Measurements from ENCODE around the gene GIMAP8. TPM values are rescaled to one million over a fixed set of nuclear protein-coding genes. Genes with fewer than 3 reads are reported as not detected.

The GIMAP8 gene
- total RNA-seq, 6 experiments from 2014 or later: not detected

DNA sequence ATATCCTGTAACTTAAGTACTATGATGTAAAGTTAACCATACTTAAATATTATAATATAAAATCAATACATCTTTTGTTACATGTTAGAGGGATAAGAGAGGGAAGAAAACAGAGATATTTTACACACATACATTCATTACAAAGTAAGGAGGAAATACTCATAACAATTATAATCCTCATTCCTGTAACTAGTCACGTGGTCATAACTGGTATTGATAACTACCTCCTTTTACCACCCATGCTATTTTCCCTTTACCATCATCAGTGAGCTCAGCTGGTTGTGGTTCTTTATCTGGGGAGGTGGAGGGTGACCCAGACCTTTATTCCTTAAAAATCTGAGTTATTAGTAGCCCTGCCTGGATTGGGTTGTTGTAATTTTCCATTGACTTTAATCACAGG is 8.3 kb downstream of the GIMAP8 start:
- Mint-ChIP-seq H3K27ac (no peak overlapping the region), H3K4me1 (ENCODE audit: low read depth) (no peaks in the 10 kb centered on the region), H3K27me3 (ENCODE audit: insufficient read depth) (peaks cover 1% of the 10 kb centered on the region; the same call in 1 of the 2 replicates), H3K9me3 (peaks cover 3% of the 10 kb centered on the region; the same call in 1 of the 2 replicates), H3K36me3 (ENCODE audit: low read depth) (no peaks in the 10 kb centered on the region), H3K4me3 (no peak overlapping the region)
- no peak for DNase-seq
- TF ChIP-seq, protein P1, sequence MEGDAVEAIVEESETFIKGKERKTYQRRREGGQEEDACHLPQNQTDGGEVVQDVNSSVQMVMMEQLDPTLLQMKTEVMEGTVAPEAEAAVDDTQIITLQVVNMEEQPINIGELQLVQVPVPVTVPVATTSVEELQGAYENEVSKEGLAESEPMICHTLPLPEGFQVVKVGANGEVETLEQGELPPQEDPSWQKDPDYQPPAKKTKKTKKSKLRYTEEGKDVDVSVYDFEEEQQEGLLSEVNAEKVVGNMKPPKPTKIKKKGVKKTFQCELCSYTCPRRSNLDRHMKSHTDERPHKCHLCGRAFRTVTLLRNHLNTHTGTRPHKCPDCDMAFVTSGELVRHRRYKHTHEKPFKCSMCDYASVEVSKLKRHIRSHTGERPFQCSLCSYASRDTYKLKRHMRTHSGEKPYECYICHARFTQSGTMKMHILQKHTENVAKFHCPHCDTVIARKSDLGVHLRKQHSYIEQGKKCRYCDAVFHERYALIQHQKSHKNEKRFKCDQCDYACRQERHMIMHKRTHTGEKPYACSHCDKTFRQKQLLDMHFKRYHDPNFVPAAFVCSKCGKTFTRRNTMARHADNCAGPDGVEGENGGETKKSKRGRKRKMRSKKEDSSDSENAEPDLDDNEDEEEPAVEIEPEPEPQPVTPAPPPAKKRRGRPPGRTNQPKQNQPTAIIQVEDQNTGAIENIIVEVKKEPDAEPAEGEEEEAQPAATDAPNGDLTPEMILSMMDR (IDR thresholded peaks at IDR 0.05): no peak

DNA sequence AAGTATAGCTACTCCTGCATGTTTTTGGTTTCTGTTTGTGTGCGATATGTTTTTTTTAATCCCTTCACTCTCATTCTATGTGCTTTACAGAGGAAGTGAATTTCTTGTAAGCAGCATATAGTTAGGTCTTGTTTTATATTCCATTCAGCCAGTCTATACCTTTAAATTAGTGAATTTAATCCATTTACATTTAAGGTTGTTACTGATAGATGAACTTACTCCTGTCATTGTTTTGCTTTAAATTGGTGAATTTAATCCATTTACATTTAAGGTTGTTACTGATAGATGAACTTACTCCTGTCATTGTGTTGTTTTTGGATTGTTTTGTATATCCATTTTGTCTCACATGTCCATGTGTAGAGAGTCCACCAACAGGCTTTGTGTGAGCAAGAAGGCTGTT is 11.1 kb downstream of the GIMAP8 start:
- Mint-ChIP-seq H3K9me3 (peaks cover 3% of the 10 kb centered on the region; the same call in 1 of the 2 replicates), H3K4me1 (ENCODE audit: low read depth) (no peaks in the 10 kb centered on the region), H3K27me3 (ENCODE audit: insufficient read depth) (no peaks in the 10 kb centered on the region; the same call in none of the 2 replicates), H3K4me3 (no peak overlapping the region), H3K36me3 (ENCODE audit: low read depth) (no peaks in the 10 kb centered on the region), H3K27ac (no peak overlapping the region)
- no peak for DNase-seq
- TF ChIP-seq, protein P1 (IDR thresholded peaks at IDR 0.05): no peak

DNA sequence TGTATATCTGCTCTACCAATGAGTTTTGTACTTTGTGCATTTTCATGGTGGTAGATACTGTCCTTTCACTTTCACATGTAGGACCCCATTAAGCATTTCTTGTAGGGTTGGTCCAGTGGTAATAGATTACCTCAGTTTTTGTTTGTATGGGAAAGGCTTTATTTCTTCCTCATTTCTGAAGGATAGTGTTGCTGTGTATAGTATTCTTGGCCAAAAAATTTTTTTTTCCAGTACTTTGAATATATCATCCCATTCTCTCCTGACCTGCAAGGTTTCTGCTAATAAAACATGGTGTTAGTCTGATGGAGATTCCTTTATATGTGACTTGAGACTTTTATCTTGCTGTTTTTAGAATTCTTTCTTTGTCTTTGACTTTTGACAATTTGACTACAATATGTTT is 12.0 kb downstream of the GIMAP8 start:
- Mint-ChIP-seq H3K4me1 (ENCODE audit: low read depth) (no peaks in the 10 kb centered on the region), H3K27me3 (ENCODE audit: insufficient read depth) (no peaks in the 10 kb centered on the region; the same call in none of the 2 replicates), H3K9me3 (peaks cover 3% of the 10 kb centered on the region; the same call in 1 of the 2 replicates), H3K27ac (no peak overlapping the region), H3K4me3 (no peak overlapping the region), H3K36me3 (ENCODE audit: low read depth) (no peaks in the 10 kb centered on the region)
- TF ChIP-seq, protein P1 (IDR thresholded peaks at IDR 0.05): no peak
- no peak for DNase-seq

DNA sequence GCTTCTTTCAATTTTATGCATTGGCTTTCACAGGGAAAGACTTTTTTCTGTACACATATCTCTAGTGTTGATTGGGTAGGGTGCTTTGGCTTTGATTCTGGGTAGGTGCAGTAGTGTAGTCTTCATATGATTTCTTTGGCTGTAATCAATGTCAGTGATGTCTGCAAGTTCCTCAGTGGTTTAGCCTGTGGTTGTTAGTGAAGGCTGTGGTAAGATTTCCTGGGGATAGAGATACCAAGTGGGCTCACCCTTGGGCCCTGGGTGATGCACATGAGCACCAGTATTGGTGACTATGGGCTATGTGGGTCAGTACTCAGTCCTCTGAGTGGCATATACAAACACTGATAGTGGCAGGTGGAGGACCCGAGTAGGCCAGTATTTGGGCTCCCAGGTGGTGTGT is 13.0 kb downstream of the GIMAP8 start:
- DNase-seq: no peak
- H3K27me3 Mint-ChIP-seq (ENCODE audit: insufficient read depth): peaks cover 2% of the 10 kb centered on the region
- H3K27ac Mint-ChIP-seq: no peak overlapping the region
- H3K36me3 Mint-ChIP-seq (ENCODE audit: low read depth): no peaks in the 10 kb centered on the region
- H3K4me1 Mint-ChIP-seq (ENCODE audit: low read depth): no peaks in the 10 kb centered on the region
- TF ChIP-seq, protein P1 (IDR thresholded peaks at IDR 0.05): no peak
- H3K4me3 Mint-ChIP-seq: no peak overlapping the region
- peaks cover 3% of the 10 kb centered on the region; the same call in 1 of the 2 replicates for H3K9me3 Mint-ChIP-seq

DNA sequence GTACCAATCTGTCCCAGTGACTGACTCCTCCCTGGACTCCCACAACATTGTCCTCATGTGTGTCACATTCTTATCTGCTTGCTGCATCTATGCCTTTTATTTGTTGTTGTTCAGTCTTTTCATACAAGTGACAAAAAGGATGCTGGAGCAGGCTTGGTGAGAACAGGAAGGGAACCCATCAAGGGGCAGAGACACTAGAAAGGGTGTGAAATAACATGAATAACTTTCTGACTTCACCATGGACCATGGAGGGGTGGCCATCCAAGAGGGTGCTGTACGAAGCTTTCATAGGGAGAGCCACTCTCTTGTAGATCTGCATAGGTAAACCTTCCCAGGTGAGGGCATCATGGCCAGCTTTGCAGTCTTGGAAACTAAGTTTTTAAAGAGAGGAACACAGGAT is 14.5 kb downstream of the GIMAP8 start:
- Mint-ChIP-seq H3K4me3 (no peak overlapping the region), H3K27ac (no peak overlapping the region), H3K36me3 (ENCODE audit: low read depth) (no peaks in the 10 kb centered on the region), H3K4me1 (ENCODE audit: low read depth) (no peaks in the 10 kb centered on the region), H3K9me3 (peaks cover 8% of the 10 kb centered on the region), H3K27me3 (ENCODE audit: insufficient read depth) (peaks cover 2% of the 10 kb centered on the region)
- TF ChIP-seq, protein P1 (IDR thresholded peaks at IDR 0.05): no peak
- no peak for DNase-seq

DNA sequence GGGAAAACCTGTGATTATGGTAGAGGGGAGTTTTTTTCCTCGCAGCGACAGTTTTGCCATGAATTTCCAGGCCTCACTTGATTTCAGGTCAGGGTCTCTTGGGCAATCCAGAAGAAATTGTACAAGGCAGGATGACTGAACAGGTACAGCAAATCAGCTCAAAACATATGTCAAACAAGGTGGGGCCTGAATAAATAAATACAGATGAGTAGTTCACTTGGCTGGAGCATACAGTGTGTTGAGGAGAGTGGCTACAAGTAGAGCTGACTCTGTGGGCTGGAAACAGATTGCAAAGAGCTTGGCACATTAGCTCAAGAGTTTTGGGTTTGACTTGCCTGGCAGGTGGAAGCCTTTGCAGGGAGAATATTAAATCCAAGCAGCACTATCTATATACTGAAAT is 15.0 kb downstream of the GIMAP8 start:
- Mint-ChIP-seq H3K36me3 (ENCODE audit: low read depth) (no peaks in the 10 kb centered on the region), H3K27ac (no peak overlapping the region)
- no peak for DNase-seq

More for the DNA sequence above, 15.0 kb downstream of the GIMAP8 start:
- H3K4me3 Mint-ChIP-seq: no peak overlapping the region
- TF ChIP-seq, protein P1 (IDR thresholded peaks at IDR 0.05): no peak
- peaks cover 8% of the 10 kb centered on the region for H3K9me3 Mint-ChIP-seq
- peaks cover 2% of the 10 kb centered on the region for H3K27me3 Mint-ChIP-seq (ENCODE audit: insufficient read depth)
- H3K4me1 Mint-ChIP-seq (ENCODE audit: low read depth): no peaks in the 10 kb centered on the region
